Erythroblast (primary cell): ENCODE measurements around the gene RNASEH2B.

Experiments
- GATA1 ChIP-seq: IDR thresholded peaks from 2 replicates; pipeline ENCODE4 v1.6.1; 2011; ENCODE audit warnings: low read depth, mild to moderate bottlenecking, control low read depth, low read length, moderate library complexity
- POLR2A ChIP-seq: IDR thresholded peaks from 2 replicates; pipeline ENCODE4 v1.6.1; 2011; ENCODE audit warnings: mild to moderate bottlenecking, low read length

DNA sequence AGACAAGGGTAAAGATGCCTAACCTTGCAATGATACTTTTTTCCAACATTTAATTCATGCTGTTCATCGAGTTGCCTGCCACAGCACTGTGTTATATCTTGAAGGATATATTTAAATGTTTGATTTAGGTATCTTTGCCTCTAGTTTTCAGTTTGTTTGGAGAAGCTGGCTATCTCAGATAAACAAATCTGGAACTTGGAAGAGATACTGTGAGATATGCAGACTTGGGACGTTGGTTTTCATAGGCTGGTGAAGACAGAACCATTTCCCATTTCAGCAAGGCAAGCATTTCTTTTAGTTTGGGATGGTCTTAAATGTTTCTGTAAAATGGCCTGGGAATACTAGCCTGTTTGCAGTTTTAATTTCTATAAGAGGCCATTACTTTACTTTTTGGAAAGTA lies 3.3 kb downstream of the RNASEH2B start:
- TF ChIP-seq POLR2A = no peak
- no peak for TF ChIP-seq GATA1
